GM19240 (cell line): ENCODE measurements around the gene LRBA.
"Not testable (repeated sequence)": the region's sequence is repeated elsewhere in the genome, so short reads cannot be mapped to it uniquely, and the experiment has no call there.

Experiments
- DNase-seq: peaks from one replicate; pipeline ENCODE4 v3.0.0; 2011; ENCODE audit warnings: low spot score; ENCODE audit not compliant: insufficient read length

Gene LRBA

GRCh38 chr4:150507656-150508055 lies 507.4 kb downstream of the LRBA start:
- not testable (repeated sequence) for DNase-seq

- DNase-seq: no peak
These were observed 513.1 kb downstream of the LRBA start for GRCh38 chr4:150501983-150502382.

DNA sequence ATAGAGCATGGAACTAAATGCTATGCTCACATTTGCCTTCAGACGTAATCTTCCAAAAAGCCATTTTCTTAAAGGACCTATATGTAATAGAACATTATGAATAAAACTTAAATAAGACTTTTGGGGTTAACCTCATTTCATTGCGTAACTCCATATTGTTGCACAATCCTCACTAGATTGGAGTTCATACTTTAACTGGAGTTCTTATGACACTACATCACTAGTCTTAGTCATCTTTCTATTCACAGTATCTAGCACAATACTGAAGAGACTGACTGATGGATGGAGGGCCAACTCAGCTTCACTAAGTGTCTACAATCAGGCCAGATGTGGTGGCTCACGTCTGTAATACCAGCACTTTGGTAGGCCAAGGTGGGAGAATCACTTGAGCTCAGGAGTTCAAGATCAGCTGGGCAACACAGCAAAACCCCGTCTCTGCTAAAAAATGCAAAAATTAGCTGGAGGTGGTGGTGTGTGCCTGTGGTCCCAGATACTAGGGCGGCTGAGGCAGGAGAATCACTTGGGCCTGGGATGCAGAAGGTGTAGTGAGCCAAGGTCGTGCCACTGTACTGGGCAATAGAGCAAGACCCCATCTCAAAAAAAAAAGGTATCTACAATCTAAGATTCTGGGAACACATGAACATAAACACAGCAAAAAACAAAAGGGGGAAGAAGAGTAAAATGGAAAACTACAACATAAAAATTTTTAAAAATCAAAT lies 513.9 kb downstream of the LRBA start:
- no peak for DNase-seq

DNA sequence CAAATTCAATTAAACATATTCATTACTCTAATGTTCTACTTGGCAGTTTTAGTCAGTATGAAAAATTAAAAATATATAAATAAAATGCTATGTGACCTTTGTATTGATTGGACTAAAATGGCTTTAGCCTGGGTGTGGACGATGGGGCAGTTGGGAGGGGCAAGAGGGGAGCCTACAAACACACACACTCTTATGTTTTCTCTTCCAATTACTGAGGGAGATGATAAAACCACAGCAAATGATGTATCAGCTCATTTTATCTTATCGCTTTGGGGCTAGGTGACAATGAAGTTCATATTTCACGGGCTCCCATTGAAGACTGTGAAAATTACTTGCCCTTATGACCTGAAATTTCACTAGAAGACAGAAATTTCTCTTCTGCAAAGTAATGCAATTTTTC lies 517.5 kb downstream of the LRBA start:
- DNase-seq: no peak

GRCh38 chr4:150495550-150495949 lies 519.5 kb downstream of the LRBA start:
- DNase-seq: no peak

DNA sequence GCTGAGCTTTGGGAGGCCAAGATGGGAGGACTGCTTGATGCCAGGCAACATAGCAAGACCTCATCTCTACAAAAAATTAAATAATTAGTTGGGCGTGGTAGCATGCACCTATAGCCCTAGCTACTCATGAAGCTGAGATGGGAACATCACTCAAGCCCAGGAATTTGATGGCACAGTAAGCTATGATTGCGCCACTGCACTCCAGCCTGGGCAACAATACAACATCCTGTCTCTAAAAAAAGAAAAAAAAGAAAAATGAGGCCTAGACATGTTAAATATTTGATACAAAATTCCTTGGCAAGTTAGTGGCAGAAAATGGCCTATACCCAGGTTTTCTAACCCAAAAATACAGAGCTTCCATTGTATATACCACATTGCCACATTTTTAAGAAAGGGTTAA lies 521.2 kb downstream of the LRBA start:
- DNase-seq: no peak

DNA sequence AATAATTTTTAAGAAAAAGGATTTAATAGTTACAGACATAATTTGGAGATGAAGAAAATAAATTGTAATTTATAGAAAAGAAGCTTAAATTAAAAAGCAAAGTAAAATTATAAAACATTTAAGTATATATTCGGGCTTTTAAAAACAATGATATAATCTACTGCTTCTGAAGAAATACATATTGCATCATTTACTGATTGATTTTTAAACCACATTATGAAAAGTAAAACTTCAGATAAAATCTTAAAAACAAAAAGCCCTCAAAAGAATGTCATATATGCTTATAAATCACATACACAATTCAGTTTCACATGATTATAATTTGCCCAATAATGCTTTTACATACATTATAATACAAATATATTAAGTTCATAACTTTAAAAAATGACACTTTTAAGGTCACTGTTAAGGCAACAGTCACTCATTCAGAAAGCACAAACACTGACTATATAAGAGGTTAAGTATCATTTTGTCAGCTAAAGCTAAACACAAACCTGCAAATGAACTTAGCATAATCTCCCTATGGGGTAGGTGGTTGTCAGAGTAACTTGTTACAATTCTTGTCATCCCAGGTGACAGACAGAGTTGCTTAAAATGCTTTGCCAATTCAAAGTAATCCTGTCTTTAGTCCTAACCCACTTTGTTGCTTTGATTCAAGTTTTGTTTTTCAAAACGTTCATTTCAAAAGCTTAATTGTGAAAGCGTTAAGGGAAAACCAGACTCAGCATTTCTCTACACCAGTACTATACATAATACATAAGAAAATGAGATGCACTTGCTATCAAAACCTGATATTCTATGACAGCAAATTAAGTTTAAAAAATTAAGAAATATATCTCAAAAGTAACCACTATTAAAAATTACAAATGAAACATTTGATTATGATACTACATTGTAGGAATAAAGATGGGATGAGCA lies 523.7 kb downstream of the LRBA start:
- DNase-seq: no peak

- no peak for DNase-seq
These were observed 532.5 kb downstream of the LRBA start for GRCh38 chr4:150482581-150482980.

DNA sequence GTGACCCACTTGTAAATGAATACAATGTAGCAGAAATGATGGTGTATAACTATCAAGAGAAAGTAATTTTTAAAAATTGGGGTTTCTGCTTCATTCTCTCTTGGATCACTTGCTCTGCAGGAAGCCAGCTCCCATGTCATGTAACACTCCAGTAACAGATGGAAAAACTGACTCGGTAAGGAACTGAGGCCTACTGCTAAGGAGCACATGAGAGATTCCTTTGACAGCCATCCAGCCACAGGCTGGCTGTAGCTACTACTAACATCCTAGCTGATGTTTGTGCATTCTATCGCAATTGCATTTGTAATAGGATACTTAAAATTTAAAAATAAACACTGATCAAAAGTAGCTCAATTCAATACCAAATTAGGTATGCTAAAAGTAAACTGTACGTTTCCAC lies 535.4 kb downstream of the LRBA start:
- DNase-seq: no peak

DNA sequence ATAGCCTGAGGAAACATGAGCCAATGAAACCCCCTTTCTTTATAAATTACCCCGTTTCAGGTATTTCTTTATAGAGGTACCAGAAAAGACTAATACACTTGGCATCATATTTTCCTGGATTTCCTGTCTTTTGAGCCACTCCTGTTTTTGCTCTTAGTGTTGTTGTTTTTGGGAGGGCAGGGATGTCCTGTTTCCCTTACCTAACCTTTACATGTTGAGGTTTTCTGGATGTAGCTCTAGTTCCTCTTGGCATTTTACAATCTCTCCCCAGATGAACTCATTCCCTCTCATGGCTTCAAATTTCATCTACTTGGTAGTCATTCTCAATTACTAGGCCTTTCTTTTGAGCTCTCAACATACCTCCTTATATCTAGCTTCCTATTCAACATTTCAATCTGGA lies 537.2 kb downstream of the LRBA start:
- no peak for DNase-seq

DNA sequence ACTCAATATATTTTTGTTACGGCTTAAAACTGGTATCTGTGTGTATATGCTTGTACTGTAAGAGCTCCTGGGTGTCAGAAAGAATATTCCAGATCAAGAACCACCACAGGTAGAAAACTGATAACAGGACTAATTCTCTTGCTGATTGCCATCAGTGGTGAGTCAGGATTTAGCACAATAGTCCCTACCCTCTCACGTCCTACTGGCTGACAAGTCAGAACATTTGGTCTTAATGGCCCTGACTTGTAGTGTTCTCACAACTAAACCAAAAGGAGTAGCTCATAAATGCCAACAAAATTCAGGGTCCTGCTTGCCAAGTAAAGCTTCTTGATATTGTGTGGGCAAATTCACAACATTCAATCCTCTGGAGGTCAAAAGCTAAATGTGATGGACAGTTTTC lies 538.3 kb downstream of the LRBA start:
- DNase-seq: no peak

DNA sequence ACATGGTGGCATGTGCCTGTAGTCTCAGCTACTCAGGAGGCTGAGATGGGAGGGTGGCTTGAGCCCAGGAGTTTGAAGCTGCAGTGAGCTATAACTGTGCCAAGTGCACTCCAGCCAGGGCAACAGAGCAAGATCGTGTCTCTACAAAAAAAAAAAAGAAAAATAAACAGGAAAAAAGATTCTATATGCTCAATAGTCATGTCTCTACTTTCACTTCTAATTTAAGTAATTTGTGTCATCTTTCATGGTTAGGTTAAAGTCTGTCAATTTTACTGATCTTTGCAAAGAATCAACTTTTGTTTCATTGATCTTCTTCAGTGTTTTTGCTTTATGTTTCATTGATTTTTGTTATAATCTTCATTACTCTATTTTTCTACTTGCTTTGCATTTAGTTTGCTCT lies 539.3 kb downstream of the LRBA start:
- DNase-seq: no peak

GRCh38 chr4:150464523-150464922 lies 550.6 kb downstream of the LRBA start:
- DNase-seq: no peak

GRCh38 chr4:150462743-150463142 lies 552.3 kb downstream of the LRBA start:
- no peak for DNase-seq

GRCh38 chr4:150461957-150462356 lies 553.1 kb downstream of the LRBA start:
- no peak for DNase-seq

GRCh38 chr4:150457802-150458201 lies 557.3 kb downstream of the LRBA start:
- no peak for DNase-seq

GRCh38 chr4:150451883-150452282 lies 563.2 kb downstream of the LRBA start:
- DNase-seq: no peak

DNA sequence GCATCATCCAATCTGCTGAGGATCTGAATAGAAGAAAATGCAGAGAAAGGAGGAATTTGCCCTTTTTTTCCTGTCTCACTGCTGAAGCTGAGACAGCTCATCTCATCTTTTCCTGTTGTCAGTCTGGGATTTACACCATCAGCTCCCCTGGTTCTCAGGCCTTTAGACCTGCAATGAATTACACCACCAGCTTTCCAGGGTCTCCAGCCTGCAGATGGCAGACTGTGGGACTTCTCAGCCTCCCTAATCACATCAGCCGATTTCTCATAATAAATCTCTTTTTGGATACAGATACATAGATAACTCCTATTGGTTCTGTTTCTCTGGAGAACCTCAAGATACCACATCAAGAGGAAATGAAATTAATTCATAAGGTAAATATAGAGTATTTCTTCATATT lies 567.7 kb downstream of the LRBA start:
- no peak for DNase-seq

DNA sequence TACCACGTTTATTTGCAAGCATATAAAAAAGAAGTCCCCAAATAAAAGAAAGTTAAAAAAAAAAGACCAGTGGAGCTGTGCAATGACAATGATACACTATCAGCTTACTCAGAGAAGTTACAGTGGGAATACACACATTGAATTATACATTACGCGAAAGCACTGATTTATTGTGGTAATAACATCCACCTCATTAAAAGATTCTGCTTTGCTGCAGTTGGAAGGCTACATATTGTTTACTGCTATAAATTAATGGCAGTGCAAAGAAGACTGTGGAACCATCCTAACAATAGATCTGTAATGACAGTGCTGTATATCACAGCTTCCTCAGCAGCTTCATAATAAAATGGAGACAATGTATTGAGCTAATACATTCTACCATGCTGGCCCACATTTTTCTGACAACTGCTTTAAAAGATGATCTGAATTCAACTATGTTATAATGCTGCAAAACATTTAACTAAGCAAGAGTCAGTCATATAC lies 575.6 kb downstream of the LRBA start:
- DNase-seq: no peak

DNA sequence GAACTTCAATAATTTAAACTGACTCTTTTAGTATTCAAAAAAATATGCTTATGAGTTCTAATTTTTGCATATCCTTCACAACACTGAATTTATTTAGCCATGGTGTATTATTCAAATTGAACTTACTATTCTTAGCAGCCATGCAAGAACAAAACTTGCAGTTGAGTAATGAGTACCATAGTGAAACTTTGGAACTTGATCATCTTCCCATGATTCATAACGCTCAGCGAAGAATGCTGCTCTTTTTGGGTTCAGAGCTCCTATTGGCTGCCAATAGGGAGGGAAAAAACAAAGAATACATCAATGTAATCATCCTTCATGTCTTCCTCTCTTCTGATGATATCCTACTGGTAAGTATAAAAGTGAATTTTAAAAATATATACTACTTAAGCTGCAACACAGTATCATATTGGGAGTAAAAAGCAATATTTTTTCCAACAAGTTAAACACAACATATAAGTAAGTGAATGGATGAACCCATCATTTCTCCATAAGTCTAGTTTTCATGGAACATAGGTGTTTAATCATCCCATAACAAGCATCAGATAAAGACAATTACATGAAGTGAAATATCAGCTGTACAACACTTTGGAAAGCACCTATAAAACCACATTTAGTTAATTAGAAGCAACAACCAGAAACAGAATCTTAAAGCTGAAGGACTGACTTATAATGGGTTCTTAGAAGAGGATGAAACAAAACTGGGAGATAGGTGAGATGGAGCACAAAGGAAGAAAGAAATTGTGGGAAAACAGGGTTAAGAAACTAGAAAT lies 578.3 kb downstream of the LRBA start:
- DNase-seq: no peak

DNA sequence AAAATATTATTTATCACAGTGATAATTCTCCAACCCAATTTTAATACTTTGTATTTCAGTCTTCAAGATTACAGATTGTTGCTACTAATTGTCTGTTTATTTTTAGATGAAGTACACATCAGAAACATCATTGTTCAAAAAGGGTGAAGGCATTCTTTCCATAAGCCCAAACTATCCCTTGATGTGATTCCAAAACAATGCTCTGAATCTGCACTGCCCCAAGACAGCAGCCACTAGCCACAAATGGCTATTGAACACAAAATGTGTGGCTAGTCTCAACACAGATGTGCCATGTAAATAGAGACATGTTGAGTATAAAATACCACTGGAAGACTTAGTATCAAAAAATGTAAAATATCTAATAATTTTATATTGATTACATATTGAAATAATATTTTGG lies 583.9 kb downstream of the LRBA start:
- no peak for DNase-seq

DNA sequence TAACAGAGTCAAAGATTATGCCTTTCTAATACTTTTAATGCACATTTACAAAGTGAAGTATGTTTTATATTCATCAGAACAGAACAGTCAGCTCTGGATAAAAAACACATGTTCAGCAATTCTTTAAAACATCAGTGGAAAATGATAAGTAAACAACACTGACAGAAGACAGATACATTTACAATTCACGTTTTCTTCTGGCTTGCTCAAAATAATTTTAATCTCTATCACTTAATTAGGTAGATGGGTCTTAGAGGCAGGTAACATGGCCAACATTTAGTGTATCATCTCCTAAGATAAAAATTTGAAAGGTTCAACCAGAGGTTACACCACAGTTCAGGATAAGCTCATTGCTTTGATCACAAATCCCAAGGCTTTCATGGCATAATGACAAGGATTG lies 589.9 kb downstream of the LRBA start:
- no peak for DNase-seq
